OCI-LY7 (cell line): ENCODE results near the gene PARD3.

ENCODE experiments used
- CTCF ChIP-seq: fragments of 200-600 bp; sonication (generic); conservative IDR thresholded peaks from 2 replicates; pipeline ENCODE4 v1.5.1; 2014; ENCODE audit warnings: mild to moderate bottlenecking, antibody characterized with exemption, low read length, moderate library complexity, mixed read lengths
- EZH2phosphoT487 ChIP-seq: fragments of 200-600 bp; sonication (generic); IDR thresholded peaks from 2 replicates; pipeline ENCODE4 v1.6.1; 2018; ENCODE audit warnings: low read depth, borderline replicate concordance, mild to moderate bottlenecking, mixed run types, antibody characterized with exemption, low read length, moderate library complexity, mixed read lengths

GRCh38 chr10:34092891-34093290 is 722.2 kb downstream of the PARD3 start:
- TF ChIP-seq CTCF (no peak), EZH2phosphoT487 (no peak)
